Liver (tissue), 9 donors: ENCODE results near the gene POU3F3. TPM values are rescaled to one million over a fixed set of nuclear protein-coding genes. Genes with fewer than 3 reads are reported as not detected.

Experiments used
- DNase-seq: peaks from one replicate; pipeline ENCODE4 v3.0.0-alpha.2; 2017; ENCODE audit warnings: low spot score
- H3K27ac ChIP-seq, 2 donors: one replicate each; pipeline ENCODE4 v1.7.0; 2013; ENCODE audit warnings: inconsistent platforms in 2 of 2, low read length in 2 of 2, control low read depth in 1 of 2, low read depth in 1 of 2, mild to moderate bottlenecking in 1 of 2
- H3K27me3 ChIP-seq, 4 donors: one replicate each; pipeline versions ENCODE4 v1.6.1 to v1.7.0; 2013; ENCODE audit warnings: low read length in 3 of 4, inconsistent platforms in 1 of 4, mild to moderate bottlenecking in 1 of 4, moderate library complexity in 1 of 4; ENCODE audit not compliant: control insufficient read depth in 4 of 4, insufficient read depth in 4 of 4
- H3K36me3 ChIP-seq, 4 donors: one replicate each; pipeline versions ENCODE4 v1.6.1 to v1.7.0; 2013; ENCODE audit warnings: low read length in 3 of 4, mild to moderate bottlenecking in 3 of 4, low read depth in 1 of 4, moderate library complexity in 1 of 4; ENCODE audit not compliant: control insufficient read depth in 4 of 4, insufficient read depth in 3 of 4
- H3K4me1 ChIP-seq, 4 donors: one replicate each; pipeline versions ENCODE4 v1.6.1 to v1.7.0; 2013; ENCODE audit warnings: low read length in 3 of 4, mild to moderate bottlenecking in 3 of 4, moderate library complexity in 1 of 4; ENCODE audit not compliant: control insufficient read depth in 4 of 4, insufficient read depth in 4 of 4
- H3K4me3 ChIP-seq, 3 donors: one replicate each; pipeline versions ENCODE4 v1.6.1 to v1.7.0; 2013; ENCODE audit warnings: low read length in 3 of 3, control low read depth in 1 of 3, low read depth in 1 of 3, mild to moderate bottlenecking in 1 of 3
- H3K9ac ChIP-seq, 2 donors: one replicate each; pipeline ENCODE4 v1.7.0; 2013; ENCODE audit warnings: low read length in 2 of 2, mild to moderate bottlenecking in 2 of 2, moderate library complexity in 2 of 2, control low read depth in 1 of 2, low read depth in 1 of 2
- H3K9me3 ChIP-seq, 4 donors: one replicate each; pipeline versions ENCODE4 v1.6.1 to v1.7.0; 2013; ENCODE audit warnings: low read length in 3 of 4; ENCODE audit not compliant: control insufficient read depth in 4 of 4
- ATF3 ChIP-seq: IDR thresholded peaks from 2 replicates; pipeline ENCODE4 v1.6.1; 2016; ENCODE audit warnings: antibody characterized with exemption
- CTCF ChIP-seq: fragments of 150-350 bp; IDR thresholded peaks from 2 replicates; pipeline ENCODE4 v1.5.1; 2017; ENCODE audit warnings: improper control_type of control experiment, low read depth, low read length; ENCODE audit not compliant: missing input control
- EGR1 ChIP-seq, 2 donors: IDR thresholded peaks; 2 replicates each; pipeline ENCODE4 v1.6.1; 2016 to 2018; ENCODE audit warnings: antibody characterized with exemption in 2 of 2, low read depth in 2 of 2
- FOXA1 ChIP-seq: IDR thresholded peaks from 2 replicates; pipeline ENCODE4 v1.6.1; 2016; ENCODE audit warnings: antibody characterized with exemption
- FOXA2 ChIP-seq: IDR thresholded peaks from 2 replicates; pipeline ENCODE4 v1.6.1; 2016; ENCODE audit warnings: antibody characterized with exemption
- GABPA ChIP-seq, 2 donors: IDR thresholded peaks in 1 of 2; conservative IDR thresholded peaks in 1 of 2; 2 replicates each; pipeline ENCODE4 v1.6.1; 2016; ENCODE audit warnings: antibody characterized with exemption in 2 of 2, mild to moderate bottlenecking in 1 of 2, moderate library complexity in 1 of 2
- HNF4A ChIP-seq, 2 donors: conservative IDR thresholded peaks; 2 replicates each; pipeline ENCODE4 v1.6.1; 2016; ENCODE audit warnings: antibody characterized with exemption in 2 of 2, mild to moderate bottlenecking in 2 of 2
- HNF4G ChIP-seq: IDR thresholded peaks from 2 replicates; pipeline ENCODE4 v1.6.1; 2016; ENCODE audit warnings: antibody characterized with exemption
- JUND ChIP-seq, 2 donors: IDR thresholded peaks; 2 replicates each; pipeline ENCODE4 v1.6.1; 2016; ENCODE audit warnings: antibody characterized with exemption in 2 of 2
- NR2F2 ChIP-seq: IDR thresholded peaks from 2 replicates; pipeline ENCODE4 v1.6.1; 2016; ENCODE audit warnings: antibody characterized with exemption
- RAD21 ChIP-seq, 2 donors: IDR thresholded peaks; 2 replicates each; pipeline ENCODE4 v1.6.1; 2016; ENCODE audit warnings: antibody characterized with exemption in 2 of 2, mild to moderate bottlenecking in 2 of 2
- REST ChIP-seq: IDR thresholded peaks from 2 replicates; pipeline ENCODE4 v1.6.1; 2016; ENCODE audit warnings: antibody characterized with exemption, mild to moderate bottlenecking
- RXRA ChIP-seq, 2 donors: IDR thresholded peaks; 2 replicates each; pipeline ENCODE4 v1.6.1; 2017 to 2018; ENCODE audit warnings: antibody characterized with exemption in 2 of 2, mild to moderate bottlenecking in 1 of 2
- SP1 ChIP-seq: IDR thresholded peaks from 2 replicates; pipeline ENCODE4 v1.6.1; 2018; ENCODE audit warnings: antibody characterized with exemption, mild to moderate bottlenecking
- TAF1 ChIP-seq: conservative IDR thresholded peaks from 2 replicates; pipeline ENCODE4 v1.6.1; 2016; ENCODE audit warnings: antibody characterized with exemption, mild to moderate bottlenecking
- YY1 ChIP-seq: IDR thresholded peaks from 2 replicates; pipeline ENCODE4 v1.6.1; 2016; ENCODE audit warnings: antibody characterized with exemption, mild to moderate bottlenecking
- WGBS: extraction: QIAGEN DNeasy Blood & Tissue Kit; methylation state at CpG from one replicate; pipeline ENCODE4 v1.1.7; 2013; 5-methylcytosine and 5-hydroxymethylcytosine counted together
- polyA plus RNA-seq, 2 donors: library from polyadenylated mRNA; stranded (reverse) in 1 of 2; unstranded in 1 of 2; fragments of 200-250 nt in 1 of 2; fragments of >200 nt in 1 of 2; fragmentation: Nextera tagmentation in 1 of 2; extraction: Ambion mirVana in 1 of 2; gene quantifications; one replicate each; pipeline versions ENCODE4 v1.2.1 to v1.2.3, GENCODE V29; 2013 to 2015
- total RNA-seq, 2 donors: library from RNA; depleted of rRNA; stranded (reverse); fragments of >200 nt; gene quantifications; one replicate each; pipeline ENCODE4 v1.2.3, GENCODE V29; 2014
- TF ChIP-seq, protein P1 (sequence below): IDR thresholded peaks from 2 replicates; pipeline ENCODE4 v1.6.1; 2016; ENCODE audit warnings: antibody characterized with exemption
- TF ChIP-seq, protein P2 (sequence below): IDR thresholded peaks from 2 replicates; pipeline ENCODE4 v1.6.1; 2016; ENCODE audit warnings: antibody characterized with exemption
- donor health status: healthy.
- donor health status: healthy.
- donor health status: healthy.
- donor health status: healthy.
- donor health status: healthy.

Gene POU3F3
- total and polyA plus RNA-seq, 4 donors, result not detected

GRCh38 chr2:104873689-104874054 lies 19.8 kb downstream of the POU3F3 start:
- no peak for TF ChIP-seq GABPA (IDR thresholded peaks at IDR 0.05 in 1 of 2, conservative IDR thresholded peaks at IDR 0.05 in 1 of 2)
- no peak for TF ChIP-seq HNF4A (conservative IDR thresholded peaks at IDR 0.05)
- TF ChIP-seq YY1, result no peak
- no peak for TF ChIP-seq ATF3
- TF ChIP-seq TAF1, result no peak
- no peak for TF ChIP-seq RXRA (IDR thresholded peaks at IDR 0.05)
- TF ChIP-seq, protein P1, sequence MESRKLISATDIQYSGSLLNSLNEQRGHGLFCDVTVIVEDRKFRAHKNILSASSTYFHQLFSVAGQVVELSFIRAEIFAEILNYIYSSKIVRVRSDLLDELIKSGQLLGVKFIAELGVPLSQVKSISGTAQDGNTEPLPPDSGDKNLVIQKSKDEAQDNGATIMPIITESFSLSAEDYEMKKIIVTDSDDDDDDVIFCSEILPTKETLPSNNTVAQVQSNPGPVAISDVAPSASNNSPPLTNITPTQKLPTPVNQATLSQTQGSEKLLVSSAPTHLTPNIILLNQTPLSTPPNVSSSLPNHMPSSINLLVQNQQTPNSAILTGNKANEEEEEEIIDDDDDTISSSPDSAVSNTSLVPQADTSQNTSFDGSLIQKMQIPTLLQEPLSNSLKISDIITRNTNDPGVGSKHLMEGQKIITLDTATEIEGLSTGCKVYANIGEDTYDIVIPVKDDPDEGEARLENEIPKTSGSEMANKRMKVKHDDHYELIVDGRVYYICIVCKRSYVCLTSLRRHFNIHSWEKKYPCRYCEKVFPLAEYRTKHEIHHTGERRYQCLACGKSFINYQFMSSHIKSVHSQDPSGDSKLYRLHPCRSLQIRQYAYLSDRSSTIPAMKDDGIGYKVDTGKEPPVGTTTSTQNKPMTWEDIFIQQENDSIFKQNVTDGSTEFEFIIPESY, result no peak
- no peak for TF ChIP-seq NR2F2
- TF ChIP-seq, protein P2, sequence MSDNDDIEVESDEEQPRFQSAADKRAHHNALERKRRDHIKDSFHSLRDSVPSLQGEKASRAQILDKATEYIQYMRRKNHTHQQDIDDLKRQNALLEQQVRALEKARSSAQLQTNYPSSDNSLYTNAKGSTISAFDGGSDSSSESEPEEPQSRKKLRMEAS, result no peak
- TF ChIP-seq HNF4G, result no peak
- no peak for TF ChIP-seq CTCF
- no peak for TF ChIP-seq JUND (IDR thresholded peaks at IDR 0.05)
- no peak for TF ChIP-seq EGR1 (IDR thresholded peaks at IDR 0.05; ENCODE audit: low read depth in 2 of 2)
- TF ChIP-seq SP1, result no peak
- TF ChIP-seq FOXA1, result no peak
- no peak for TF ChIP-seq FOXA2
- TF ChIP-seq REST, result no peak
- no peak for TF ChIP-seq RAD21 (IDR thresholded peaks at IDR 0.05)
- no peak for DNase-seq

More at GRCh38 chr2:104873689-104874054, 19.8 kb downstream of the POU3F3 start:
- Histone ChIP-seq H3K4me1 (peaks cover 3 to 17% (median 12%) of the 10 kb centered on the region in 4 donors), H3K36me3 (no peaks in the 10 kb centered on the region), H3K27me3 (peaks cover 0 to 14% (median 5%) of the 10 kb centered on the region in 4 donors), H3K9ac (no peak overlapping the region), H3K9me3 (no peaks in the 10 kb centered on the region), H3K27ac (no peak overlapping the region), H3K4me3 (no peak overlapping the region)
- WGBS, result 45% methylated on average over 17 of the region's 17 CpGs
